Calu3 (cell line): ENCODE measurements around the gene PTPRN2. TPM values are rescaled to one million over a fixed set of nuclear protein-coding genes. Genes with fewer than 3 reads are reported as not detected.

Source experiments
- BruUV-seq: library from RNA; stranded (reverse); fragments of 400-500 nt; replicated peaks from 2 replicates; lab custom pipeline; 2021; lab: Mats Ljungman, UMichigan
- CTCF ChIA-PET: fragments of 300-600 bp; sonication (Branson Sonifier 250); formaldehyde crosslinking; loops from one replicate; lab custom pipeline; 2022; ENCODE audit warnings: antibody characterized with exemption; lab: Charles Lee
- DNase-seq: peaks from one replicate; pipeline ENCODE4 v3.0.0; 2022
- H3K27ac Mint-ChIP-seq: one replicate; pipeline ENCODE4 v1.8.0; 2022; ENCODE audit warnings: mixed read lengths; ENCODE audit not compliant: unreplicated experiment
- H3K27me3 Mint-ChIP-seq: one replicate; pipeline ENCODE4 v1.8.0; 2022; ENCODE audit warnings: mixed read lengths; ENCODE audit not compliant: unreplicated experiment
- H3K36me3 Mint-ChIP-seq: one replicate; pipeline ENCODE4 v1.8.0; 2022; ENCODE audit warnings: mild to moderate bottlenecking, moderate library complexity, mixed read lengths; ENCODE audit not compliant: insufficient read depth, unreplicated experiment
- H3K4me1 Mint-ChIP-seq: one replicate; pipeline ENCODE4 v1.8.0; 2022; ENCODE audit warnings: mild to moderate bottlenecking, low read depth, mixed read lengths; ENCODE audit not compliant: unreplicated experiment
- H3K4me3 Mint-ChIP-seq: one replicate; pipeline ENCODE4 v1.8.0; 2022; ENCODE audit warnings: mild to moderate bottlenecking, low read depth, moderate library complexity, mixed read lengths; ENCODE audit not compliant: unreplicated experiment
- H3K9me3 Mint-ChIP-seq: one replicate; pipeline ENCODE4 v1.8.0; 2022; ENCODE audit warnings: low read depth, mixed read lengths; ENCODE audit not compliant: unreplicated experiment
- CTCF ChIP-seq: fragments of 200-600 bp; IDR thresholded peaks from one replicate; pipeline ENCODE4 v1.8.0; 2022; ENCODE audit warnings: antibody characterized with exemption; ENCODE audit not compliant: unreplicated experiment
- intact Hi-C: fragments of 100-400 bp; cut with micrococcal nuclease; formaldehyde crosslinking; loops from one replicate; pipeline ENCODE4 v1.10.0; 2022; ENCODE audit not compliant: unreplicated experiment
- total RNA-seq: library from RNA; stranded (reverse); gene quantifications from 2 replicates; pipeline ENCODE4 v1.2.3, GENCODE V29; 2022

Gene PTPRN2
- total RNA-seq, 1 experiment from 2014 or later: 2.0 TPM

GRCh38 chr7:157538321-157538720 is 1049.3 kb downstream of the PTPRN2 start:
- CTCF ChIA-PET: no interaction called here
- peaks cover under 1% of the 10 kb centered on the region for H3K9me3 Mint-ChIP-seq
- no peaks in the 10 kb centered on the region for H3K36me3 Mint-ChIP-seq
- H3K27ac Mint-ChIP-seq: no peak overlapping the region
- intact Hi-C loops: no loop called here
- peaks cover 33% of the 10 kb centered on the region for H3K27me3 Mint-ChIP-seq
- no peak for DNase-seq
- no peak for TF ChIP-seq CTCF
- H3K4me3 Mint-ChIP-seq: no peak overlapping the region
- H3K4me1 Mint-ChIP-seq: no peaks in the 10 kb centered on the region
- BruUV-seq: no TSS peak

- no peak for DNase-seq
- CTCF ChIA-PET: no interaction called here
- no peak overlapping the region for H3K27ac Mint-ChIP-seq
- H3K36me3 Mint-ChIP-seq: no peaks in the 10 kb centered on the region
- no peak overlapping the region for H3K4me3 Mint-ChIP-seq
- no peaks in the 10 kb centered on the region for H3K4me1 Mint-ChIP-seq
- peaks cover 30% of the 10 kb centered on the region for H3K27me3 Mint-ChIP-seq
- no TSS peak for BruUV-seq
- TF ChIP-seq CTCF: no peak
- intact Hi-C loops: no loop called here
- H3K9me3 Mint-ChIP-seq: peaks cover 7% of the 10 kb centered on the region
Measured at GRCh38 chr7:157537056-157537455, 1050.6 kb downstream of the PTPRN2 start.

- peaks cover 2% of the 10 kb centered on the region for H3K27me3 Mint-ChIP-seq
- intact Hi-C loops: no loop called here
- H3K9me3 Mint-ChIP-seq: peaks cover 13% of the 10 kb centered on the region
- H3K4me3 Mint-ChIP-seq: no peak overlapping the region
- H3K27ac Mint-ChIP-seq: no peak overlapping the region
- TF ChIP-seq CTCF: no peak
- CTCF ChIA-PET: no interaction called here
- no peak for DNase-seq
- no TSS peak for BruUV-seq
- H3K36me3 Mint-ChIP-seq: no peaks in the 10 kb centered on the region
- no peaks in the 10 kb centered on the region for H3K4me1 Mint-ChIP-seq
Measured at GRCh38 chr7:157532068-157532467, 1055.6 kb downstream of the PTPRN2 start.

- no peak for TF ChIP-seq CTCF
- intact Hi-C loops: no loop called here
- no peak for DNase-seq
- H3K27me3 Mint-ChIP-seq: peaks cover 19% of the 10 kb centered on the region
- no peak overlapping the region for H3K27ac Mint-ChIP-seq
- H3K4me3 Mint-ChIP-seq: no peak overlapping the region
- BruUV-seq: no TSS peak
- CTCF ChIA-PET: no interaction called here
- H3K9me3 Mint-ChIP-seq: peaks cover 13% of the 10 kb centered on the region
- no peaks in the 10 kb centered on the region for H3K4me1 Mint-ChIP-seq
- H3K36me3 Mint-ChIP-seq: no peaks in the 10 kb centered on the region
Measured at GRCh38 chr7:157529768-157530560, 1057.7 kb downstream of the PTPRN2 start.
